Panc1 (cell line): Measurements from ENCODE around the gene MYOT. TPM values are rescaled to one million over a fixed set of nuclear protein-coding genes. Genes with fewer than 3 reads are reported as not detected.

ENCODE experiments used
- ATAC-seq: fragments of 200-7000 bp; cut with Tn5 transposase; 2 replicates; pipeline ENCODE4 v1.9.1; 2020; ENCODE audit warnings: mild to moderate bottlenecking, moderate library complexity
- BruUV-seq: library from RNA; stranded (reverse); fragments of 400-500 nt; replicated peaks from 2 replicates; lab custom pipeline; 2021; lab: Mats Ljungman, UMichigan
- CTCF ChIA-PET: fragments of 300-600 bp; sonication (Branson Sonifier 250); formaldehyde crosslinking; loops from one replicate; lab custom pipeline; 2022; ENCODE audit warnings: antibody characterized with exemption; lab: Charles Lee
- POLR2A ChIA-PET: fragments of 300-600 bp; sonication (Branson Sonifier 250); formaldehyde crosslinking; loops from one replicate; lab custom pipeline; 2022; ENCODE audit warnings: antibody characterized with exemption; lab: Charles Lee
- DNase-seq: peaks from one replicate; pipeline ENCODE4 v3.0.0-alpha.2; 2010; ENCODE audit warnings: low read depth, low spot score
- H3K27ac ChIP-seq: 2 replicates; pipeline ENCODE4 v1.5.1; 2011; ENCODE audit warnings: mild to moderate bottlenecking, low read length, inconsistent platforms
- H3K27me3 ChIP-seq: fragments of 200-500 bp; sonication (Bioruptor generic); 2 replicates; pipeline ENCODE4 v1.6.0; 2014; ENCODE audit warnings: low read length, inconsistent platforms; ENCODE audit not compliant: control insufficient read depth, insufficient read depth
- H3K36me3 ChIP-seq: fragments of 200-500 bp; sonication (Bioruptor generic); 2 replicates; pipeline ENCODE4 v1.5.1; 2014; ENCODE audit warnings: inconsistent platforms, mild to moderate bottlenecking, low read length, moderate library complexity; ENCODE audit not compliant: control insufficient read depth, insufficient read depth
- H3K4me1 ChIP-seq: 2 replicates; pipeline ENCODE4 v1.5.1; 2011; ENCODE audit warnings: inconsistent platforms, mild to moderate bottlenecking, low read length, moderate library complexity; ENCODE audit not compliant: control insufficient read depth, insufficient read depth
- H3K4me3 ChIP-seq, 2 experiments: 2 replicates each; pipeline ENCODE4 v1.5.1; 2011 to 2012; ENCODE audit warnings: low read depth in 2 of 2, low read length in 2 of 2, mild to moderate bottlenecking in 2 of 2, inconsistent platforms in 1 of 2, moderate library complexity in 1 of 2
- H3K9me3 ChIP-seq: fragments of 200-500 bp; sonication (Bioruptor generic); 2 replicates; pipeline ENCODE4 v1.5.1; 2014; ENCODE audit warnings: low read depth, mild to moderate bottlenecking, inconsistent platforms, low read length, moderate library complexity; ENCODE audit not compliant: control insufficient read depth, insufficient read depth
- POLR2AphosphoS5 ChIP-seq: IDR thresholded peaks from 2 replicates; pipeline ENCODE4 v1.6.1; 2012; ENCODE audit warnings: mild to moderate bottlenecking, low read depth, low read length, moderate library complexity
- SIN3A ChIP-seq: IDR thresholded peaks from 2 replicates; pipeline ENCODE4 v1.6.1; 2012; ENCODE audit warnings: low read depth, mild to moderate bottlenecking, low read length, moderate library complexity, borderline replicate concordance; ENCODE audit not compliant: insufficient read depth
- TCF7L2 ChIP-seq: IDR thresholded peaks from 2 replicates; pipeline ENCODE4 v1.6.1; 2011; ENCODE audit warnings: mild to moderate bottlenecking, low read depth, low read length, inconsistent platforms
- in situ Hi-C: cut with HindIII; loops from 2 replicates; pipeline ENCODE4 v1.10.0; 2016; ENCODE audit warnings: low sequenced_read_pairs, low pct_unique_long_range_greater_than_20kb
- intact Hi-C: fragments of 100-400 bp; cut with micrococcal nuclease; formaldehyde crosslinking; loops from one replicate; pipeline ENCODE4 v1.10.0; 2022; ENCODE audit not compliant: unreplicated experiment
- total RNA-seq: library from RNA; stranded (reverse); gene quantifications from one replicate; pipeline ENCODE4 v1.2.1, GENCODE V29; 2021; ENCODE audit not compliant: unreplicated experiment
- TF ChIP-seq, protein P1 (sequence below), 2 experiments: IDR thresholded peaks; 2 replicates each; pipeline ENCODE4 v1.6.1; 2011 to 2012; ENCODE audit warnings: low read depth in 2 of 2, control low read depth in 1 of 2, low read length in 1 of 2, mild to moderate bottlenecking in 1 of 2, moderate library complexity in 1 of 2; ENCODE audit not compliant: insufficient read depth in 1 of 2
- TF ChIP-seq, protein P2 (sequence below): fragments of 450-650 bp; IDR thresholded peaks from 2 replicates; pipeline ENCODE4 v1.5.1; 2017; ENCODE audit warnings: mild to moderate bottlenecking

The MYOT gene
- total RNA-seq, 1 experiment from 2014 or later, result not detected

DNA sequence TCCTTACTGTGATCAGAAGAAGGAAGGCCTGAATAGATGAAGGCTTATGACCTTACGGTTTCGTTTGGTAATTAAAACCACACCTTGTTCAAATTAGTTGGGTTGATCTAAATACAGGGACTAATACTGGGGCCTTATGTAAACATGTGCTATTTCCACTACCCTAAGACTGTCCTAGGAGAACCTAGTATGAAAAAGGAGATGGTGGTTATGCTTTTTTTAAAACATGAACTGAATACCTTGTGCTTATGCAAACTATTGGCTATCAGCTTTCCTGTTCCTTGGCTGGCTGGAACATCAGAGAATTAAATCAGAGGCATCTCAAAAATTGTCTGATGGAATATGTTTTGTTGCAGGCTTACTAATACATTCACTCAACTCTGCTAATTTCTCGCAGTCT is 3.9 kb downstream of the MYOT start:
- Histone ChIP-seq H3K36me3 (no peaks in the 10 kb centered on the region), H3K27ac (no peak overlapping the region), H3K27me3 (no peaks in the 10 kb centered on the region), H3K4me1 (no peaks in the 10 kb centered on the region), H3K4me3 (no peak overlapping the region), H3K9me3 (no peaks in the 10 kb centered on the region)
- ChIA-PET CTCF (no interaction called here), POLR2A (no interaction called here)
- TF ChIP-seq POLR2AphosphoS5 (no peak), TCF7L2 (no peak), SIN3A (no peak)
- TF ChIP-seq, protein P1, sequence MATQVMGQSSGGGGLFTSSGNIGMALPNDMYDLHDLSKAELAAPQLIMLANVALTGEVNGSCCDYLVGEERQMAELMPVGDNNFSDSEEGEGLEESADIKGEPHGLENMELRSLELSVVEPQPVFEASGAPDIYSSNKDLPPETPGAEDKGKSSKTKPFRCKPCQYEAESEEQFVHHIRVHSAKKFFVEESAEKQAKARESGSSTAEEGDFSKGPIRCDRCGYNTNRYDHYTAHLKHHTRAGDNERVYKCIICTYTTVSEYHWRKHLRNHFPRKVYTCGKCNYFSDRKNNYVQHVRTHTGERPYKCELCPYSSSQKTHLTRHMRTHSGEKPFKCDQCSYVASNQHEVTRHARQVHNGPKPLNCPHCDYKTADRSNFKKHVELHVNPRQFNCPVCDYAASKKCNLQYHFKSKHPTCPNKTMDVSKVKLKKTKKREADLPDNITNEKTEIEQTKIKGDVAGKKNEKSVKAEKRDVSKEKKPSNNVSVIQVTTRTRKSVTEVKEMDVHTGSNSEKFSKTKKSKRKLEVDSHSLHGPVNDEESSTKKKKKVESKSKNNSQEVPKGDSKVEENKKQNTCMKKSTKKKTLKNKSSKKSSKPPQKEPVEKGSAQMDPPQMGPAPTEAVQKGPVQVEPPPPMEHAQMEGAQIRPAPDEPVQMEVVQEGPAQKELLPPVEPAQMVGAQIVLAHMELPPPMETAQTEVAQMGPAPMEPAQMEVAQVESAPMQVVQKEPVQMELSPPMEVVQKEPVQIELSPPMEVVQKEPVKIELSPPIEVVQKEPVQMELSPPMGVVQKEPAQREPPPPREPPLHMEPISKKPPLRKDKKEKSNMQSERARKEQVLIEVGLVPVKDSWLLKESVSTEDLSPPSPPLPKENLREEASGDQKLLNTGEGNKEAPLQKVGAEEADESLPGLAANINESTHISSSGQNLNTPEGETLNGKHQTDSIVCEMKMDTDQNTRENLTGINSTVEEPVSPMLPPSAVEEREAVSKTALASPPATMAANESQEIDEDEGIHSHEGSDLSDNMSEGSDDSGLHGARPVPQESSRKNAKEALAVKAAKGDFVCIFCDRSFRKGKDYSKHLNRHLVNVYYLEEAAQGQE (IDR thresholded peaks at IDR 0.05; ENCODE audit: insufficient read depth in 1 of 2, low read depth in 2 of 2, low read length in 1 of 2), result no peak
- TF ChIP-seq, protein P2, sequence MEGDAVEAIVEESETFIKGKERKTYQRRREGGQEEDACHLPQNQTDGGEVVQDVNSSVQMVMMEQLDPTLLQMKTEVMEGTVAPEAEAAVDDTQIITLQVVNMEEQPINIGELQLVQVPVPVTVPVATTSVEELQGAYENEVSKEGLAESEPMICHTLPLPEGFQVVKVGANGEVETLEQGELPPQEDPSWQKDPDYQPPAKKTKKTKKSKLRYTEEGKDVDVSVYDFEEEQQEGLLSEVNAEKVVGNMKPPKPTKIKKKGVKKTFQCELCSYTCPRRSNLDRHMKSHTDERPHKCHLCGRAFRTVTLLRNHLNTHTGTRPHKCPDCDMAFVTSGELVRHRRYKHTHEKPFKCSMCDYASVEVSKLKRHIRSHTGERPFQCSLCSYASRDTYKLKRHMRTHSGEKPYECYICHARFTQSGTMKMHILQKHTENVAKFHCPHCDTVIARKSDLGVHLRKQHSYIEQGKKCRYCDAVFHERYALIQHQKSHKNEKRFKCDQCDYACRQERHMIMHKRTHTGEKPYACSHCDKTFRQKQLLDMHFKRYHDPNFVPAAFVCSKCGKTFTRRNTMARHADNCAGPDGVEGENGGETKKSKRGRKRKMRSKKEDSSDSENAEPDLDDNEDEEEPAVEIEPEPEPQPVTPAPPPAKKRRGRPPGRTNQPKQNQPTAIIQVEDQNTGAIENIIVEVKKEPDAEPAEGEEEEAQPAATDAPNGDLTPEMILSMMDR, result no peak
- intact Hi-C loops (no loop called here), in situ Hi-C loops (no loop called here)
- no peak for ATAC-seq
- DNase-seq, result no peak
- BruUV-seq, result no TSS peak

DNA sequence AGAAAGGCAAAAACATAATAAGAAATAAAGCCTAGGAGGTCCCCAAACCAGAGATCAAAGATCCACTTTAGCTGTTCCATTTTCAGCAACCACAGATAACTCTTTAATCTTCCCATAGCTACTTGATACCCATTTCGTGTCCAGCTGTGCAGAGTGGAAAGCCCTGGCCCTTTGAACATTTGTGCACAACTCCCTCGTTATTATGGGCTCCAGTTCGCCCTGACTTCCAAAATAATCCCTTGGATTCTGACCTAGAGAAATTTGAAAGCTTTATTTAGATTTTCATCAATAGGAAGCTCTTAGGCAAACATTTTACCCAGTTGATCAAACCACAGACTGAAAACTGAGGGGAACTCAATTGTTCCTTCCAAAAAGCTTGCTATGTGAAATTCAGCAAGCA is 4.8 kb downstream of the MYOT start:
- H3K9me3 ChIP-seq, result no peaks in the 10 kb centered on the region
- DNase-seq, result no peak
- no peak overlapping the region for H3K27ac ChIP-seq
- intact Hi-C loops, result no loop called here
- ChIA-PET CTCF (no interaction called here), POLR2A (interaction anchor here (0.6 kb wide), 1 partner anchor 286 kb away, joined by 4 read pairs; no protein-coding TSS in a partner anchor)
- no peak overlapping the region for H3K4me3 ChIP-seq
- in situ Hi-C loops, result no loop called here
- TF ChIP-seq, protein P2, result no peak
- no peaks in the 10 kb centered on the region for H3K27me3 ChIP-seq
- BruUV-seq, result no TSS peak
- H3K4me1 ChIP-seq, result no peaks in the 10 kb centered on the region
- no peak for ATAC-seq
- H3K36me3 ChIP-seq, result no peaks in the 10 kb centered on the region
